Upper lobe of right lung (tissue), 1 donor: Measurements from ENCODE around the gene FIGNL2. TPM values are rescaled to one million over a fixed set of nuclear protein-coding genes. Genes with fewer than 3 reads are reported as not detected.

ENCODE experiments used
- ATAC-seq: fragments of 200-7000 bp; cut with Tn5 transposase; one replicate; pipeline ENCODE4 v1.9.1; 2020; ENCODE audit warnings: mild to moderate bottlenecking, moderate library complexity
- DNase-seq: peaks from one replicate; pipeline ENCODE4 v3.0.0-alpha.2; 2020
- H3K27ac ChIP-seq: fragments of 200-600 bp; one replicate; pipeline ENCODE4 v1.8.0; 2022
- H3K27me3 ChIP-seq: fragments of 200-600 bp; one replicate; pipeline ENCODE4 v1.8.0; 2022; ENCODE audit warnings: mild to moderate bottlenecking
- H3K36me3 ChIP-seq: fragments of 200-600 bp; one replicate; pipeline ENCODE4 v1.8.0; 2022
- H3K4me1 ChIP-seq: fragments of 200-600 bp; one replicate; pipeline ENCODE4 v1.8.0; 2022
- H3K4me3 ChIP-seq: fragments of 200-600 bp; one replicate; pipeline ENCODE4 v1.8.0; 2022; ENCODE audit warnings: mild to moderate bottlenecking
- H3K9me3 ChIP-seq: fragments of 200-600 bp; one replicate; pipeline ENCODE4 v1.8.0; 2022
- CTCF ChIP-seq: fragments of 200-600 bp; IDR thresholded peaks from one replicate; pipeline ENCODE4 v1.8.0; 2022; ENCODE audit warnings: antibody characterized with exemption
- intact Hi-C: fragments of 100-400 bp; cut with DNase I; formaldehyde crosslinking; loops from one replicate; pipeline ENCODE4 v1.11.0; 2022
- total RNA-seq: library from RNA; stranded (reverse); fragmentation: NEBNext Ultra II Directional; extraction: Animal tissue kit (Norgen Biotek cat#: 25700); gene quantifications from one replicate; pipeline ENCODE4 v1.2.1, GENCODE V29; 2021
- donor health status: DM: no; HTN: yes; CAD: no; lungs with severe emphysema.

Gene FIGNL2
- total RNA-seq, 1 donor from 2014 or later = 1.5 TPM

GRCh38 chr12:51785906-51786305 lies 62.6 kb downstream of the FIGNL2 start:
- DNase-seq = no peak
- H3K4me1 ChIP-seq = no peaks in the 10 kb centered on the region
- intact Hi-C loops = no loop called here

GRCh38 chr12:51784688-51785087 lies 63.8 kb downstream of the FIGNL2 start:
- DNase-seq = no peak
- H3K9me3 ChIP-seq = no peaks in the 10 kb centered on the region
- H3K27me3 ChIP-seq = no peaks in the 10 kb centered on the region
- no peaks in the 10 kb centered on the region for H3K4me1 ChIP-seq
- H3K36me3 ChIP-seq = no peaks in the 10 kb centered on the region
- no peak for TF ChIP-seq CTCF
- intact Hi-C loops = no loop called here
- ATAC-seq = no peak
- no peak overlapping the region for H3K27ac ChIP-seq
- H3K4me3 ChIP-seq = no peak overlapping the region

More at GRCh38 chr12:51785906-51786305, 62.6 kb downstream of the FIGNL2 start:
- no peak for TF ChIP-seq CTCF
- ATAC-seq = no peak
- Histone ChIP-seq H3K27ac (no peak overlapping the region), H3K4me3 (no peak overlapping the region), H3K9me3 (no peaks in the 10 kb centered on the region), H3K27me3 (no peaks in the 10 kb centered on the region), H3K36me3 (no peaks in the 10 kb centered on the region)

- no peaks in the 10 kb centered on the region for H3K4me1 ChIP-seq
- DNase-seq (no peak), ATAC-seq (no peak)
- H3K36me3 ChIP-seq = no peaks in the 10 kb centered on the region
- H3K4me3 ChIP-seq = no peak overlapping the region
- TF ChIP-seq CTCF = no peak
- no peak overlapping the region for H3K27ac ChIP-seq
- no peaks in the 10 kb centered on the region for H3K27me3 ChIP-seq
- no peaks in the 10 kb centered on the region for H3K9me3 ChIP-seq
- intact Hi-C loops = no loop called here
Observed at GRCh38 chr12:51779876-51780275, 68.6 kb downstream of the FIGNL2 start.

GRCh38 chr12:51777973-51778372 lies 70.5 kb downstream of the FIGNL2 start:
- H3K36me3 ChIP-seq = no peaks in the 10 kb centered on the region
- TF ChIP-seq CTCF = no peak
- no peaks in the 10 kb centered on the region for H3K4me1 ChIP-seq
- ATAC-seq (no peak), DNase-seq (no peak)
- no peak overlapping the region for H3K4me3 ChIP-seq
- intact Hi-C loops = no loop called here
- no peaks in the 10 kb centered on the region for H3K9me3 ChIP-seq
- no peaks in the 10 kb centered on the region for H3K27me3 ChIP-seq
- no peak overlapping the region for H3K27ac ChIP-seq

GRCh38 chr12:51777457-51777856 lies 71.1 kb downstream of the FIGNL2 start:
- H3K27me3 ChIP-seq = no peaks in the 10 kb centered on the region
- H3K9me3 ChIP-seq = no peaks in the 10 kb centered on the region
- intact Hi-C loops = no loop called here
- H3K4me1 ChIP-seq = no peaks in the 10 kb centered on the region
- no peak overlapping the region for H3K27ac ChIP-seq
- DNase-seq (no peak), ATAC-seq (no peak)
- no peak for TF ChIP-seq CTCF
- H3K36me3 ChIP-seq = no peaks in the 10 kb centered on the region
- H3K4me3 ChIP-seq = no peak overlapping the region

GRCh38 chr12:51774933-51775332 lies 73.6 kb downstream of the FIGNL2 start:
- intact Hi-C loops = no loop called here
- ATAC-seq (no peak), DNase-seq (no peak)
- no peaks in the 10 kb centered on the region for H3K9me3 ChIP-seq
- no peaks in the 10 kb centered on the region for H3K27me3 ChIP-seq
- H3K27ac ChIP-seq = no peak overlapping the region
- no peaks in the 10 kb centered on the region for H3K36me3 ChIP-seq
- no peak for TF ChIP-seq CTCF
- H3K4me1 ChIP-seq = no peaks in the 10 kb centered on the region
- no peak overlapping the region for H3K4me3 ChIP-seq
